Measurements from ENCODE around the gene SERPINA1. TPM values are rescaled to one million over a fixed set of nuclear protein-coding genes. Genes with fewer than 3 reads are reported as not detected.

The SERPINA1 gene
- total RNA-seq, 1 experiment from 2014 or later: not detected

GRCh38 chr14:94384342-94384741 is 4.1 kb downstream of the SERPINA1 start:
- no peaks in the 10 kb centered on the region for H3K4me1 ChIP-seq (replicated peaks; ENCODE audit: insufficient read depth)
- H3K36me3 ChIP-seq (ENCODE audit: low read depth): no peaks in the 10 kb centered on the region
- intact Hi-C loops (cut with micrococcal nuclease; ENCODE audit: unreplicated experiment): no loop called here
- H3K27me3 ChIP-seq (ENCODE audit: insufficient read depth, low read depth): peaks cover 8% of the 10 kb centered on the region; the same call in 1 of the 2 replicates
- no peaks in the 10 kb centered on the region for H3K79me2 ChIP-seq (ENCODE audit: low read depth)
- no peaks in the 10 kb centered on the region for H3K9me2 ChIP-seq (ENCODE audit: insufficient read depth)
- BruUV-seq (replicated peaks): no TSS peak
- H3F3A ChIP-seq (ENCODE audit: insufficient read depth, low read depth): no peaks in the 10 kb centered on the region
- H3K4me3 ChIP-seq: no peak overlapping the region
- H3K9me3 ChIP-seq (ENCODE audit: insufficient read depth, low read depth): no peaks in the 10 kb centered on the region
- CTCF ChIA-PET: no interaction called here
- H3K4me2 ChIP-seq: no peak overlapping the region
- no peak overlapping the region for H2AFZ ChIP-seq
- TF ChIP-seq CTCF (conservative IDR thresholded peaks at IDR 0.05): no peak
- TF ChIP-seq EZH2 (IDR thresholded peaks at IDR 0.05; ENCODE audit: low read depth): no peak
- no peaks in the 10 kb centered on the region for H4K20me1 ChIP-seq (ENCODE audit: insufficient read depth)
- H3K27ac ChIP-seq: no peak overlapping the region
- POLR2A ChIA-PET (ENCODE audit: unreplicated experiment): no interaction called here
- DNase-seq: no peak

GRCh38 chr14:94383777-94384176 is 4.6 kb downstream of the SERPINA1 start:
- H2AFZ ChIP-seq: no peak overlapping the region
- H3K9me2 ChIP-seq (ENCODE audit: insufficient read depth): no peaks in the 10 kb centered on the region
- no peak for DNase-seq
- ChIA-PET POLR2A (ENCODE audit: unreplicated experiment) (no interaction called here), CTCF (no interaction called here)
- no peak overlapping the region for H3K27ac ChIP-seq
- no peak overlapping the region for H3K4me3 ChIP-seq
- intact Hi-C loops (cut with micrococcal nuclease; ENCODE audit: unreplicated experiment): no loop called here
- H3K36me3 ChIP-seq (ENCODE audit: low read depth): no peaks in the 10 kb centered on the region
- no peaks in the 10 kb centered on the region for H4K20me1 ChIP-seq (ENCODE audit: insufficient read depth)
- peaks cover 12% of the 10 kb centered on the region; the same call in 1 of the 2 replicates for H3K27me3 ChIP-seq (ENCODE audit: insufficient read depth, low read depth)
- H3K9me3 ChIP-seq (ENCODE audit: insufficient read depth, low read depth): no peaks in the 10 kb centered on the region
- BruUV-seq (replicated peaks): no TSS peak
- no peaks in the 10 kb centered on the region for H3K4me1 ChIP-seq (replicated peaks; ENCODE audit: insufficient read depth)
- H3K79me2 ChIP-seq (ENCODE audit: low read depth): no peaks in the 10 kb centered on the region
- TF ChIP-seq EZH2 (IDR thresholded peaks at IDR 0.05; ENCODE audit: low read depth) (no peak), CTCF (conservative IDR thresholded peaks at IDR 0.05) (no peak)
- no peaks in the 10 kb centered on the region for H3F3A ChIP-seq (ENCODE audit: insufficient read depth, low read depth)
- H3K4me2 ChIP-seq: no peak overlapping the region

DNA sequence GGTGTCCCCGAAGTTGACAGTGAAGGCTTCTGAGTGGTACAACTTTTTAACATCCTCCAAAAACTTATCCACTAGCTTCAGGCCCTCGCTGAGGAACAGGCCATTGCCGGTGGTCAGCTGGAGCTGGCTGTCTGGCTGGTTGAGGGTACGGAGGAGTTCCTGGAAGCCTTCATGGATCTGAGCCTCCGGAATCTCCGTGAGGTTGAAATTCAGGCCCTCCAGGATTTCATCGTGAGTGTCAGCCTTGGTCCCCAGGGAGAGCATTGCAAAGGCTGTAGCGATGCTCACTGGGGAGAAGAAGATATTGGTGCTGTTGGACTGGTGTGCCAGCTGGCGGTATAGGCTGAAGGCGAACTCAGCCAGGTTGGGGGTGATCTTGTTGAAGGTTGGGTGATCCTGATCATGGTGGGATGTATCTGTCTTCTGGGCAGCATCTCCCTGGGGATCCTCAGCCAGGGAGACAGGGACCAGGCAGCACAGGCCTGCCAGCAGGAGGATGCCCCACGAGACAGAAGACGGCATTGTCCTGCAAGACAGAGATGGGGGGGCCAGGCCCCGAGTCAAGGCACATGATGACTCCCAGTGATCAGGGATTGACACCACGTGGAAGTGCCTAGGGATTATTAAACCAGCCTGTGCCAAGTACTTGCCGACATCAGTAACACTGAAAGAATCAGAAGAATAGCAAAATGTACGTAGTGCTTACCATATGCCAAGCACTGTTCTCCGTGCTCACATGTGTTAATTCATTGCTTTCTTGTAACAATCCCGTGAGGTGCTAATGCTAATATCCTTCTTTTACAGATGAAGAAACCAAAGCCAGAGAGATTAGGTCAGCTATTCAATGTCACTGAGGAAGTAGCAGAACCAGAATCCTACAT is 5.4 kb downstream of the SERPINA1 start:
- Histone ChIP-seq H3K79me2 (ENCODE audit: low read depth) (no peaks in the 10 kb centered on the region), H2AFZ (no peak overlapping the region), H3K9me2 (ENCODE audit: insufficient read depth) (no peaks in the 10 kb centered on the region), H3K27me3 (ENCODE audit: insufficient read depth, low read depth) (peaks cover 15% of the 10 kb centered on the region; the same call in 1 of the 2 replicates), H3K36me3 (ENCODE audit: low read depth) (no peaks in the 10 kb centered on the region), H3K27ac (no peak overlapping the region), H3K4me3 (no peak overlapping the region), H3K4me1 (replicated peaks; ENCODE audit: insufficient read depth) (no peaks in the 10 kb centered on the region), H4K20me1 (ENCODE audit: insufficient read depth) (no peaks in the 10 kb centered on the region), H3K9me3 (ENCODE audit: insufficient read depth, low read depth) (no peaks in the 10 kb centered on the region), H3F3A (ENCODE audit: insufficient read depth, low read depth) (no peaks in the 10 kb centered on the region), H3K4me2 (no peak overlapping the region)
- TF ChIP-seq EZH2 (IDR thresholded peaks at IDR 0.05; ENCODE audit: low read depth) (no peak), CTCF (conservative IDR thresholded peaks at IDR 0.05) (no peak)
- intact Hi-C loops (cut with micrococcal nuclease; ENCODE audit: unreplicated experiment): no loop called here
- BruUV-seq (replicated peaks): no TSS peak
- no peak for DNase-seq
- POLR2A ChIA-PET (ENCODE audit: unreplicated experiment): no interaction called here
- CTCF ChIA-PET: no interaction called here

Data from PC-9 (cell line).